GM12892 (cell line): ENCODE data around the gene ZNF503.
"Not testable (repeated sequence)": the region's sequence is repeated elsewhere in the genome, so short reads cannot be mapped to it uniquely, and the experiment has no call there.

ENCODE experiments used
- DNase-seq: peaks from one replicate; pipeline ENCODE4 v3.0.0; 2011; ENCODE audit not compliant: insufficient read length
- FAIRE-seq: peaks from 2 replicates; lab custom pipeline; 2011; peaks lifted over from hg19 to GRCh38; lab: Jason Lieb, UNC
- POLR2A ChIP-seq: IDR thresholded peaks from 2 replicates; pipeline ENCODE4 v1.6.1; 2011; ENCODE audit warnings: low read depth, low read length, control low read depth
- POLR2AphosphoS5 ChIP-seq: IDR thresholded peaks from 2 replicates; pipeline ENCODE4 v1.6.1; 2011; ENCODE audit warnings: low read depth, low read length, control low read depth
- TAF1 ChIP-seq: IDR thresholded peaks from 2 replicates; pipeline ENCODE4 v1.6.1; 2011; ENCODE audit warnings: low read depth, mild to moderate bottlenecking, control low read depth, low read length, borderline replicate concordance

The ZNF503 gene

GRCh38 chr10:75394221-75394620 is 7.3 kb downstream of the ZNF503 start:
- TF ChIP-seq TAF1 = no peak
- TF ChIP-seq POLR2AphosphoS5 = no peak
- TF ChIP-seq POLR2A = no peak
- DNase-seq (no peak), FAIRE-seq (no peak)

- no peak for DNase-seq
These were observed 8.8 kb downstream of the ZNF503 start for GRCh38 chr10:75392744-75393143.

DNA sequence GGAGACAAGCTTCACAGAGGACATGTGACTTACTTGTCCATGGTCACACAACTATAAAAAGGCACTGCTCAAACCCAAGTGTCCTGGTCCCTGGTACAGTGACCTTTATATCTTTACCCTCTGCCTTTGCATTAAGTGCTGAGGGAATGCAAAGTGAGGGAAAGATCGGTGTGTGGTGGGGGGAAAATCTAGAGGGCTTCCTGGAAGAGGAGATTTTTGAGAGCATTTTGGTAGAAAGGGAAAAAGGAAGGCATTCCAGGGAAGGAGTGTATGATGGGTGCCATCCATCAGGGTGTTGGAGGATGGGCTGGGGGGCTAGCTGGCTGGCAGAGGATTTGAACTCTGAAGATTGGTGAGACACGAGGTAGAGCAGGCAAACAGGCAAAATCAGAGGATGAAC is 9.3 kb downstream of the ZNF503 start:
- TF ChIP-seq POLR2A = no peak
- TF ChIP-seq POLR2AphosphoS5 = no peak
- TF ChIP-seq TAF1 = no peak
- DNase-seq (no peak), FAIRE-seq (no peak)

More at GRCh38 chr10:75392744-75393143, 8.8 kb downstream of the ZNF503 start:
- no peak for TF ChIP-seq TAF1
- TF ChIP-seq POLR2A = no peak
- no peak for TF ChIP-seq POLR2AphosphoS5
- no peak for FAIRE-seq

GRCh38 chr10:75390178-75390577 is 11.4 kb downstream of the ZNF503 start:
- DNase-seq (no peak), FAIRE-seq (no peak)
- TF ChIP-seq POLR2A = no peak
- TF ChIP-seq POLR2AphosphoS5 = no peak
- TF ChIP-seq TAF1 = no peak

DNA sequence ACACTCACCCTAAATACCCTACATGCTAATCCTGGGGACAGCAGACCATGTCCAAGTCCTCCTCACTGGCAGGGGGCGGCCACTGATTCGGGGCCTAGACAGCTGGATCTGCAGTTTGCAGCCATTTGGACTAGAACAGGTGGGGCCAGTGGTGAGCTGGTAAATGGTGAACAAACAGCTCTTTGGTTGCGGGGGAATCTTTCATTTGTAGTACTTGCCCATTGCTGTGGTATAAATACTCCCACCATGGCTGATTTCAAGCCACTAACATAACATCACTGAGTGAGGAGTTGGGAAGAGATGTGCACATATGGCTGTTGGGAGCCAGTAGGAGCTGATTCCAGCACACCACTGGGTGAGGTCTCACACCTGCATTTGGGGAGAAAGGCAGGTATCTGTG is 13.5 kb downstream of the ZNF503 start:
- FAIRE-seq = no peak
- TF ChIP-seq POLR2A (no peak), TAF1 (no peak), POLR2AphosphoS5 (no peak)

DNA sequence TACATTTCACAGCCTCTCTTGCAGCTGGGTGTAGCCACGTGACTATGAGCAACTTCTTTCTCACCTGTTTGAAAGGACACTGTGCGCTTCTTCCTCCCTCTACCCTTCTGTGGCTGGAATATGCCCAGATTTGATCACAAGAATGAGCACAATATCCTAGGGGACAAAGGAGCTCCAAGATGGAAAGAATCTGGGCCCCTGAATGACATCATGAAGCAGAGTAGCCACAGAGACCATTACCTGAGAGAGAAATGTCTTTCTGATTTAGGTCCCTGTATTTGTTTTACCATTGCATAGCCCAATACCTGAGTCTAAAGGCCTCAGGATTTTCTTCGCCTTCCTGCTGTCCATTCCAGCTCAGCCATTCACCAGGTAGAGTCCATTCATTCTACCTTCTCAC is 15.4 kb downstream of the ZNF503 start:
- TF ChIP-seq POLR2AphosphoS5 (no peak), POLR2A (no peak), TAF1 (no peak)
- FAIRE-seq (no peak), DNase-seq (no peak)

More for the DNA sequence above, 13.5 kb downstream of the ZNF503 start:
- no peak for DNase-seq

DNA sequence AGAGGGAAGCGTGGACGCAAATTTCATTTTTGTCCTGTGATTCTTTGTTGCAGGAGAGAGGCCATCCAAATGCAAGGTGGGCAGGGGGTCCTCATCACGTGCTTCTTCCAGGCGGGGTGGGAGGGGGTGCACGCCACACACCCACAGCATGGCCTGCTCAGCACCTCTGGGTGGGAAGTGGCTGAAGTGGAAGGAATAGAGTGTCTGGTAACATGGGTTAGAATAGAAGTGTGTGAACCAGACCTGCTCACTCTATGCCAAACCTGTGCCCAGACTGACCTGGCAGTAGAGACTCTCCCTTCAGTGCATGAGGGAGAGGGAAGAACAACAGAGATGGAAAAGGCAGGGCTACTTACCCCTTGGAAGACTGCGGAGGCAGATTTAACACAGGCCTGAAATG is 21.7 kb downstream of the ZNF503 start:
- FAIRE-seq (no peak), DNase-seq (no peak)
- TF ChIP-seq TAF1 (no peak), POLR2AphosphoS5 (no peak), POLR2A (no peak)

GRCh38 chr10:75379212-75379724 is 22.3 kb downstream of the ZNF503 start:
- FAIRE-seq (no peak), DNase-seq (no peak)
- TF ChIP-seq POLR2AphosphoS5 (no peak), TAF1 (no peak), POLR2A (no peak)

DNA sequence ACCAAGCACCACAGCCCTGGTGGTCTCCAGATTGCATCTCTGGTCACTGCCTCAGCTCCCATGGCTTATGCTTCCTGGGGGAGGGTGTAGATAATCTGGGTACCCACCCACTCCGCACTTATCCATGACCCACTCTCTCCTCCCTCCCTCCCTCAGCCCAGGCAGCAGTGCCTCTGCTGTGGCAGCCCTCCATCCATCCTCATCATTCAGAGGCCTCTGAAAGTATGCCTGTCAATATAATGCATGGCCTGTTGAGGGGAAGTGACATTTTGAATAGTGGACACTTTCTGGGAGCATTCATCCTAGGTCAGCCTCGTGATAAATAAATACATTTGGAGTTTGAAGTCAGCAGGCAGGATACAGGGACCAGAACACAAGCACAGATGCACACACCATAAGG is 23.2 kb downstream of the ZNF503 start:
- no peak for FAIRE-seq
- TF ChIP-seq TAF1 (no peak), POLR2AphosphoS5 (no peak), POLR2A (no peak)
- DNase-seq = no peak

DNA sequence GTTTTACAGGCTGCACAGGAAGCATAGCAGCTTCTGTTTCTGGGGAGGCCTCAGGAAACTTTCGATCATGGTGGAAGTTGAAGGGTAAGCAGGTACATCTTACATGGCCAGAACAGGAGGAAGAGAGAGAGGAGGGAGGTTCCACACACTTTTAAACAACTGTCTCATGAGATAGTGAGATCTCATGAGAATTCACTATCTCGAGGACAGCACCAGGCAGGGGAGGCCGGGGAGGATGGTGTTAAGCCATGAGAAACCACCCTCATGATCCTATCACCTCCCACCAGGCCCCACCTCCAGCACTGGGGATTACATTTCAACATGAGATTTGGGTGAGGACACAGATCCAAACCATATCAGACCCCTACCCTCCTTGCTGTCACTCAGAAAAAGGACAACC is 23.7 kb downstream of the ZNF503 start:
- no peak for DNase-seq
- no peak for TF ChIP-seq TAF1
- TF ChIP-seq POLR2A = no peak
- no peak for TF ChIP-seq POLR2AphosphoS5
- FAIRE-seq = no peak

GRCh38 chr10:75375838-75376237 is 25.7 kb downstream of the ZNF503 start:
- no peak for TF ChIP-seq TAF1
- no peak for TF ChIP-seq POLR2A
- no peak for TF ChIP-seq POLR2AphosphoS5
- DNase-seq (peak; percentile 29), FAIRE-seq (no peak)

DNA sequence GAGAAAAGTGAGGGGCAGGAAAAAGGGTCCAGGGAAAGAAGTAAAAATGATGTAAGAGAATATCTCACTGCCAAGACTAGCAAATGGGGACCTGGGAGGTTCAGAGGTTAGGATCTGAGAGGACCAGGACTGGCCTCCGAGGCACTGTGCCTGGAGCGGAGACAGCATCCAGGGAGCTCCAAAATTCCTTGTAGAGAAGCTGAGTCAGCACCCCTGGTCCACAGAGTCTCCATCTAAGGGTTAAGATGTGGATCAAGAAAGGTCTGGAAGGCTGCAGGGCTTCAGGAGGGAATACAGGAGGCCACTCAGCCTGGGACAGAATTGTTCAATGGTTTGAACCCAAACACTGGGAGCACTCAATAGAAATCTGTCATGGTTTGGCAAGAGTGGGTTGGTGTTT is 30.6 kb downstream of the ZNF503 start:
- no peak for FAIRE-seq
- no peak for TF ChIP-seq POLR2AphosphoS5
- TF ChIP-seq TAF1 = no peak
- no peak for TF ChIP-seq POLR2A
- no peak for DNase-seq

DNA sequence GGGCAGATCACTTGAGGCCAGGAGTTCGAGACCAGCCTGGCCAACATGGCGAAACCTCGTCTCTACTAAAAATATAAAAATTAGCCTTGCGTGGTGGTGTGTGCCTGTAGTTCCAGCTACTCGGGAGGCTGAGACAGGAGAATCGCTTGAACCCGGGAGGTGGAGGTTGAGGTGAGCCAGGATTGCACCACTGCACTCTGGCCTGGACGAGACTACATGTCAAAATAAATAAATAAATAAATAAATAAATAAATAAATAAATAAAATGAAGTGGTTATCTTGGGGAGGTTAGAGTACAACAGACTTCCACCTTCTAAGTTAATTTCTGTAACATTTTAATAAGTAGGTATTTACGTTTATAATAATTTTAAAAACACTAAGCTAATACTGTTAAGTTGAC is 31.7 kb downstream of the ZNF503 start:
- FAIRE-seq, DNase-seq: not testable (repeated sequence)
